Fibroblast of skin of left quadriceps (primary cell): Measurements from ENCODE around the gene ANO2.
"Not testable (repeated sequence)": the region's sequence is repeated elsewhere in the genome, so short reads cannot be mapped to it uniquely, and the experiment has no call there.

Experiments used
- DNase-seq, 2 experiments: peaks; one replicate each; pipeline ENCODE4 v3.0.0-alpha.2; 2013; ENCODE audit warnings: low read depth in 2 of 2

ANO2 gene

GRCh38 chr12:5549011-5549410, 396.0 kb downstream of the ANO2 start:
- no peak for DNase-seq

GRCh38 chr12:5548152-5548943, 396.7 kb downstream of the ANO2 start:
- DNase-seq = no peak

- DNase-seq = peak; percentile 60 to 65
Measured at GRCh38 chr12:5546616-5547015, 398.4 kb downstream of the ANO2 start.

GRCh38 chr12:5537771-5538170, 407.3 kb downstream of the ANO2 start:
- no peak for DNase-seq

- DNase-seq = not testable (repeated sequence)
Measured at GRCh38 chr12:5537026-5537615, 407.9 kb downstream of the ANO2 start.

GRCh38 chr12:5535541-5535940, 409.5 kb downstream of the ANO2 start:
- DNase-seq = peak; percentile 73 to 76

- DNase-seq = no peak
Measured at GRCh38 chr12:5534426-5535199, 410.4 kb downstream of the ANO2 start.

GRCh38 chr12:5533368-5533767, 411.7 kb downstream of the ANO2 start:
- no peak for DNase-seq

GRCh38 chr12:5525783-5526367, 419.2 kb downstream of the ANO2 start:
- no peak for DNase-seq

GRCh38 chr12:5524769-5525436, 420.2 kb downstream of the ANO2 start:
- no peak for DNase-seq

GRCh38 chr12:5524116-5524768, 420.8 kb downstream of the ANO2 start:
- DNase-seq = no peak

- no peak for DNase-seq
Measured at GRCh38 chr12:5523396-5524115, 421.5 kb downstream of the ANO2 start.

GRCh38 chr12:5522432-5523335, 422.4 kb downstream of the ANO2 start:
- DNase-seq = no peak

- no peak for DNase-seq
Measured at GRCh38 chr12:5521456-5522325, 423.4 kb downstream of the ANO2 start.

GRCh38 chr12:5520831-5521230, 424.2 kb downstream of the ANO2 start:
- DNase-seq = no peak

GRCh38 chr12:5520037-5520436, 425.0 kb downstream of the ANO2 start:
- DNase-seq = no peak

- no peak for DNase-seq
Measured at GRCh38 chr12:5518584-5519365, 426.3 kb downstream of the ANO2 start.
